Mucosa of rectum (tissue), 2 donors: Measurements from ENCODE around the gene ZNF786.
A peak's percentile ranks its signal among the peaks of the same experiment; 100 is the strongest.

Experiments
- H3K27ac ChIP-seq, 2 donors: one replicate each; pipeline ENCODE4 v1.7.0; 2013; ENCODE audit warnings: inconsistent platforms in 2 of 2, low read depth in 2 of 2, low read length in 2 of 2
- H3K27me3 ChIP-seq, 2 donors: one replicate each; pipeline ENCODE4 v1.7.0; 2013; ENCODE audit warnings: low read length in 2 of 2; ENCODE audit not compliant: control insufficient read depth in 2 of 2, insufficient read depth in 2 of 2
- H3K36me3 ChIP-seq, 2 donors: one replicate each; pipeline ENCODE4 v1.7.0; 2013; ENCODE audit warnings: low read length in 2 of 2; ENCODE audit not compliant: control insufficient read depth in 2 of 2, insufficient read depth in 2 of 2
- H3K4me1 ChIP-seq, 2 donors: one replicate each; pipeline ENCODE4 v1.7.0; 2013; ENCODE audit warnings: low read length in 2 of 2, mild to moderate bottlenecking in 1 of 2; ENCODE audit not compliant: control insufficient read depth in 2 of 2, insufficient read depth in 2 of 2
- H3K4me3 ChIP-seq, 2 donors: one replicate each; pipeline ENCODE4 v1.7.0; 2013; ENCODE audit warnings: low read length in 2 of 2
- H3K9ac ChIP-seq, 2 donors: one replicate each; pipeline ENCODE4 v1.7.0; 2013; ENCODE audit warnings: low read length in 2 of 2, low read depth in 1 of 2, mild to moderate bottlenecking in 1 of 2
- H3K9me3 ChIP-seq, 2 donors: one replicate each; pipeline ENCODE4 v1.7.0; 2013; ENCODE audit warnings: low read length in 2 of 2; ENCODE audit not compliant: control insufficient read depth in 2 of 2
- donor health status: healthy.
- donor health status: Normal muscosa, but diverticular disease.

Gene ZNF786, protein sequence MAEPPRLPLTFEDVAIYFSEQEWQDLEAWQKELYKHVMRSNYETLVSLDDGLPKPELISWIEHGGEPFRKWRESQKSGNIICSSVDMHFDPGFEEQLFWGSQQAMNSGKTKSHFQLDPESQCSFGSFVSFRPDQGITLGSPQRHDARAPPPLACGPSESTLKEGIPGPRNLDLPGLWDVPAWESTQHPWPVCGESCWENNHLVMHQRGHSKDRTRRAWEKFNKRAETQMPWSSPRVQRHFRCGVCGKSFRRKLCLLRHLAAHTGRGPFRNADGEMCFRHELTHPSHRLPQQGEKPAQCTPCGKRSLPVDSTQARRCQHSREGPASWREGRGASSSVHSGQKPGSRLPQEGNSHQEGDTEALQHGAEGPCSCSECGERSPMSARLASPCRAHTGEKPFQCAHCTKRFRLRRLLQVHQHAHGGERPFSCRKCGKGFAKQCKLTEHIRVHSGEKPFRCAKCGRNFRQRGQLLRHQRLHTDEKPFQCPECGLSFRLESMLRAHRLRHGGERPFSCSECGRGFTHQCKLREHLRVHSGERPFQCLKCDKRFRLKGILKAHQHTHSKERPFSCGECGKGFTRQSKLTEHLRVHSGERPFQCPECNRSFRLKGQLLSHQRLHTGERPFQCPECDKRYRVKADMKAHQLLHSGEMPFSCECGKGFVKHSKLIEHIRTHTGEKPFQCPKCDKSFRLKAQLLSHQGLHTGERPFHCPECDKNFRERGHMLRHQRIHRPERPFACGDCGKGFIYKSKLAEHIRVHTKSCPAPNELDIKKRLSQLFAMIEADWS

DNA sequence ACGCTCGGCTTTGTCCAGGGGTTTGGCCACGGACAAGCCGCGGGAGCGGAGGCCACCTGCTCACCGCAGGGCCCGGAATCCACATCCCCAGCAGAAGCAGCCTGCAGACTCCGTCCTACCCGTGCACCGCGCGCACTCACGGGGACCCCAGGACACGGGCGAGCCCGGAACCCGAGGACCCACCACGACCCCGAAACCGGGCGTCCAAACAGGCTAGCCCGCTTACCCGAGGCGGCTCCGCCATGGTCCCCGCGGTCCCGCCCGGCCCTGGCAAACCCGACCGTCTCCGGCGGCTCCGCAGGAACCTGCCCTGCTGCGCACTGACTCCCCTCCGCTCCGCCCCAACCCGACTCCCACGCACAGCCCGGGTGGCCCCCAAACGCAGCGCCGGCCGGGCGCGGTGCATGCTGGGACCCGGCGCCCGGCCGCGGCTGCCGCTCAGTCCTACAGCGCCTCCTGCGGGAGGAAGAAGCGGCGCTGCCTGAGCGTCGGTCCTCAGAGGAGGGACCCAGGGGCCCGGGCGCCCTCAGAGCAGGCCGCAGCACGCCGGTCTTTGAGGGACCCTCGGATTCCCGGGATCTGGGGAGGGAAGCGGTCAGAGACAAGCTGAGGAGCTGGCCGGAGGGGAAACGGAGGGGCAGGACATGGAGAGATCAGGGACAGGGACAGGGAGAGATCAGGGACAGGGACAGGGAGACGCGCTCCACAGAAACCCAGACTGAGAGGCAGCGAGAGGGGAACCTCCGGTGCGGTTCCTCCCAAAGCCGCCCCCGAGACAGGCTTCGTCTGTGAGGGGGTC lies at the start of gene ZNF786:
Gene ZNF786 (minus strand): TSS at position 322 of the 799 bp plus-strand sequence. CDS start 78 bp downstream, at position 244.
- Histone ChIP-seq H3K9ac (peak within 1 kb of the TSS; percentile 91 to 92), H3K9me3 (no peaks in the 10 kb centered on the region), H3K4me1 (peaks cover 0 to 6% of the 10 kb centered on the region in 2 donors), H3K36me3 (peaks cover 0 to 4% of the 10 kb centered on the region in 2 donors), H3K27ac (peak within 1 kb of the TSS; percentile 89 to 98), H3K27me3 (no peaks in the 10 kb centered on the region), H3K4me3 (peak within 1 kb of the TSS; percentile 93 to 94)

DNA sequence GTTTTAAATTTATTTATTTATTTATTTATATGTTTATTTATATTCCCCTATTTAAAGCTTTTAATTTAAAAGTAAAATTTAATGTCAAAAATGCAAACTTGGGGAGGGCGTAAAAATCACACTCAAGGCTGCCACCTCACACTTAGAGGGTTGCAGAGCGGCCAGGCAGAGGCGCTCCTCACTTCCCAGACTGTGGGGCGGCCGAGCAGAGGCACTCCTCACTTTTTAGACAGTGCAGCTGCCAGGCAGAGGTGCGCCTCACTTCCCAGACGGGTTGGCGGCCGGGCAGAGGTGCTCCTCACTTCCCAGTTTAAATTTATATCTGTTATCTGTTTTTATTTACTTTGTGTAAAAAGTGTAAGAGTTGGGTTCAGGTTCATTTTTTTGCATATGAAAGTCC lies 45.6 kb upstream of the ZNF786 start:
- no peak overlapping the region for H3K27ac ChIP-seq
- no peaks in the 10 kb centered on the region for H3K27me3 ChIP-seq
- H3K9ac ChIP-seq: no peak overlapping the region
- H3K4me1 ChIP-seq: no peaks in the 10 kb centered on the region
- peaks cover 0 to 3% of the 10 kb centered on the region in 2 donors for H3K36me3 ChIP-seq
- H3K9me3 ChIP-seq: no peaks in the 10 kb centered on the region
- no peak overlapping the region for H3K4me3 ChIP-seq

DNA sequence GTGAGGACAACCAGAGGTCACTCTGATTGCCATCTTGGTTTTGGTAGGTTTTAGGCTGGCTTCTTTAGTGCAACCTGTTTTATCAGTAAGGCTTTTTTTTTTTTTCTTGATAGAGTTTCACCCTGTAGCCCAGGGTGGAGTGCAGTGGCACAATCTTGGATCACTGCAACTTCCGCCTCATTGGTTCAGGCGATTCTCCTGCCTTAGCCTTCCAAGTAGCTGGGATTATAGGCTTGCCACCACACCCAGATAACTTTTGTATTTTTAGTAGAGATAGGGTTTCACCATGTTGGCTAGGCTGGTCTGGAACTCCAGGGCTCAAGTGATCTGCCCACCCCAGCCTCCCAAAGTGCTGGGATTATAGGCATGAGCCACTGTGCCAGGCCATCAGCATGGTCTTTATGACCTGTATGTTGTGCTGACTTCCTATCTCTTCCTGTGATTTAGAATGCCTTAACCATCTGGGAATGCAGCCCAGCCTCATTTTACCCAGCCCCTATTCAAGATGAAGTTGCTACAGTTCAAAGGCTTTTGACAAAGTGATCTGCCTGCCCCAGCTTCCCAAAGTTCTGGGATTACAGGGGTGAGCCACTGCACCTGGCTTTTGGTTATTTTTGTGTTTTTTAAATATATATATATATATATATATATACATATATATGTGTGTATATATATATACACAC lies 42.7 kb upstream of the ZNF786 start:
- Histone ChIP-seq H3K9me3 (peaks cover 0 to 2% of the 10 kb centered on the region in 2 donors), H3K4me1 (no peaks in the 10 kb centered on the region), H3K36me3 (peaks cover 0 to 7% of the 10 kb centered on the region in 2 donors), H3K9ac (no peak overlapping the region), H3K4me3 (no peak overlapping the region), H3K27me3 (no peaks in the 10 kb centered on the region), H3K27ac (no peak overlapping the region)

DNA sequence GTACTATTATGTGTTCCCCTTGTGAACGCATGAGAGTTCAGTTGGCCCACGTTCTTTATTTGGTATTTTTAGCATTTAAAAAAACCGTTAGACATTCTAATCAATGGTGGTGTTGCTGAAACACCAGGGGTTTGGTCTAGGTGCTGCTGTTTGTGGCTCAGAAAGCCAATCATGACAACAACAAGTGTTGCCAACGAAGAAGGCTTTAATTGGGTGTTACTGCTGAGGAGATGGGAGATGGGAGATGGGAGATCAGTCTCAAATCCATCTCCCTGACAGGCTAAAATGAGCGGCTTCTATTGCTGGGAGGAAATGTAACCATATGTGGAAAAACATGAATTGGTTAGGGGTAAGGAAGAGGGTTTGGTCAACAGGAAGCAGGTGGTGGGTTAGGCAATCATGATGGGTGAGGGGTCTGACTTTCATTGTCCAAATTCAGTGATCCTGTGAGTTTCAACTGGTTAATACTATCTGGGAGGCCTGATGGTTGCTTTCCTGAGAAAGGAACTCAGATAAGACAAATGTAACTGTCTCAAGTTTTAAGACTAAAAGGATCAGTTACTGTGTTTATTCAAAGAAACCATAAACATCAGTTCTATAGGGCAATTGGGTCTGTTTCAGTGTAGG lies 40.2 kb upstream of the ZNF786 start:
- Histone ChIP-seq H3K27ac (no peak overlapping the region), H3K27me3 (no peaks in the 10 kb centered on the region), H3K9ac (no peak overlapping the region), H3K4me3 (no peak overlapping the region), H3K4me1 (peaks cover 0 to 3% of the 10 kb centered on the region in 2 donors), H3K36me3 (peaks cover 0 to 7% of the 10 kb centered on the region in 2 donors), H3K9me3 (peaks cover 0 to 2% of the 10 kb centered on the region in 2 donors)

DNA sequence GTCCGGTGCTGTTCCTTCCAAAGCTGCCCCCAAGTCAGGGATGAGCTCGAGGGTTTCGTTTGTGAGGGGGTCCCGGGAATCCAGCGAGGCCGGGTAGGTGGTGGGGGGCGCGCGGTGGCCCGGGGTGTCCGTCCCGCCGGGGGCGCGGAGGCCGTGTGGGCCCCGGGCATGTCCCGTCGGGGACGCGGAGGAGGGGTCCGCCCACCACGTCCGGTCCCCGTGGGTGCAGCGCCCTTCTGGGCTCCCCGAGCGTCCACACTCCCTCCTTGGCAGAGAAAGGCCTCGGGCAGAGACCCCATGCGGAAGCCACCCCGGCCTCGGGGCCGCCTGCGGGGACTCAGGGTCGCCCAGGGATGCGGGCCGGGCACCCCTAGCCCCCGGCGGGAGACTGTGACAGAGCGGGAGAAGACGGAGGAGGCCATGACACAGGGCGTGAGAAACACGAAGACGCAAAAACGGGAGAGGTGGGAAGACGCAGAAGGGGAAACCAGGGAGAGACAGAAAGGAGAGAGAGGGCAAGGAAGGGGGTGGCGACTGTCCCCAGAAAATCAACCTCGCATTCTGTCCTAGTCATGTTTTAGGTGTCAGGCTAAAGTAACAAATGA lies 36.2 kb upstream of the ZNF786 start:
- H3K4me3 ChIP-seq: peak overlapping the region; percentile 98 to 99
- H3K27ac ChIP-seq: peak overlapping the region; percentile 89 to 96
- peaks cover 0 to 2% of the 10 kb centered on the region in 2 donors for H3K9me3 ChIP-seq
- H3K9ac ChIP-seq: peak overlapping the region; percentile 96 to 98
- peaks cover 0 to 4% of the 10 kb centered on the region in 2 donors for H3K36me3 ChIP-seq
- H3K27me3 ChIP-seq: no peaks in the 10 kb centered on the region
- peaks cover 3 to 9% of the 10 kb centered on the region in 2 donors for H3K4me1 ChIP-seq

DNA sequence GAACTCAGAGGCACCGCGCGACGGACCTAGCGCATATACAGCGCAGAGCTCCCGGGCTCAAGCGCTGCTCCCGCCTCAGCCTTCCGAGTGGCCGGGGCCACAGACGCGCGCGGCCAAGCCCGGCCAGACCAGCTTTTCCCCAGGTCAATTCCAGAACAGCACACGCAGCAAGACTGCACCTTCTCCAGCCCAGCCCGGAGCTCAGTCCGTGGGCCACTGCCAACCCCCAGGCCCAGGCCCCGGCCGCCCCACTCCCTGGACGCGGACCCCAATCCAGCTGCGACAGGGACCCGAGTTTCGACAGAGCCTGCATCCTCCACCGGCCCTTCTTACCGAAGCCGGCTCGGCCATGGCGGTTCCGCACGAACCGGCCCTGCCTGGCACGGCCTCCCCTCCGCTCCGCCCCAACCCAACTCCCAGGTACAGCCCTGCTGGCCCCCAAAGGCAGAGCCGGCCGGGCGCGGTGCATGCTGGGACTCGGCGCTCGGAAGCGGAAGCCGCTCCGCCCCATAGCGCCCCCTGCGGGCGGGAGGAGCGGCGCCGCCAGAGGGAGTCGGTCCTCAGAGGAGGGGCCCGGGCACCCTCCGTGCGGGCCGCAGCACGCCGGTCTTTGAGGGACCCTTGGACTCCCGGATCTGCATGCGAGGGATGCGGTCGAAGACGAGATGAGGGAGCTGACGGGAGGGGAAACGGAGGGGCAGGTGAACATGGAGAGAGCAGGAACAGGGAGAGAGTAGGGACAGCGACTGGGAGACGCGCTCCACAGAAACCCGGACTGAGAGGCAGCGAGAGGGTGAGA lies 35.5 kb upstream of the ZNF786 start, which contains the start of gene ZNF425:
Gene ZNF425 (minus strand): TSS at position 462 of the 799 bp plus-strand sequence. CDS start 111 bp downstream, at position 351.
- Histone ChIP-seq H3K36me3 (peaks cover 0 to 4% of the 10 kb centered on the region in 2 donors), H3K9ac (peak within 1 kb of the TSS; percentile 96 to 98), H3K27me3 (no peaks in the 10 kb centered on the region), H3K27ac (peak within 1 kb of the TSS; percentile 89 to 96), H3K4me3 (peak within 1 kb of the TSS; percentile 98 to 99), H3K4me1 (peaks cover 3 to 9% of the 10 kb centered on the region in 2 donors), H3K9me3 (peaks cover 0 to 2% of the 10 kb centered on the region in 2 donors)

DNA sequence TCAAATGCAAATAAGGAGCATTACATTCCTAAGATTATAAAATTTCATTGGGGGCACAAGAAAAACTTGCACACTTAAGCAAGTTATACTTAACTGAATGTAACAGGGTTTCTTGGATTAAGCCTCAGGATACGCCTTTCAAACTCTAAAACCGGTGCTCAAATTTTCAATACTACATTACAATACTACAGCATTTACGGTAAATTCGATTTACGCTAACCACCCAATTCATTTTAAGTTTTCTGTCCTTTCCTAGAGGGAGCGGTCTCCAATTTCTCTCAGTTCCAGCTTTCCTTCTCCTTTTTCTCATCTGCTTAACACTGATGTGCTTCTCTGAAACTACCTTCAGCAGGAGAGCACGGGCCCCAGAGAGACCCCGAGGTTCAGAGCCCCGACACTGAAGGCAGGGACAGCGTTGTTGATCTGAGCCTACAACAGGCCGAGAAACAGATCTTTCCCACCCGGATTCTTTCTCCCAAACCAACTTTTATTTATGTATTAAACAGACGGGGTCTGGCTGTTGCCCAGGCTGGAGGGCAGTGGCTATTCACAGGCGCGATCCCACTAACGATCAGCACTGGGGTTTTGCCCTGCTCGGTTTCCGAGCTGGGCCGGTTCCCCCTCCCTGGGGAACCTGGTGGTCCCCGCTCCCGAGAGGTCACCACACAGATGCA lies 34.8 kb upstream of the ZNF786 start:
- Histone ChIP-seq H3K9me3 (no peaks in the 10 kb centered on the region), H3K27ac (peak overlapping the region; percentile 89 to 96), H3K4me1 (peaks cover 3 to 9% of the 10 kb centered on the region in 2 donors), H3K27me3 (no peaks in the 10 kb centered on the region), H3K4me3 (peak overlapping the region; percentile 98 to 99), H3K9ac (peak overlapping the region; percentile 91 to 98), H3K36me3 (no peaks in the 10 kb centered on the region)

DNA sequence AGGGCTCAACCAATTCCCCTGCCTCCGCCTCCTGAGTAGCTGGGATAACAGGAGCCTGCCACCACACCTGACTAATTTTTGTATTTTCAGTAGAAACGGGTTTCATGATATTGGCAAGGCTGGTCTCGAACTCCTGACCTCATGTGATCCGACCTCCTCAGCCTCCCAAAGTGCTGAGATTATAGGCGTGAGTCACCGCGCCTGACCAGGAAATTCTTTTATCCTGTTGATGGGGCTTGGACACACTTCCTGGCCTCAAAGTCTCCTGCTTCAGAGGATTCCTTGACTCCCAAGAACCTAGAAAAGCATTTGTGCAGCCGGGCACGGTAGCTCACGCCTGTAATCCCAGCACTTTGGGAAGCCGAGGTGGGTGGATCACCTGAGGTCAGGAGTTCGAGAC lies 19.5 kb upstream of the ZNF786 start:
- H3K36me3 ChIP-seq: no peaks in the 10 kb centered on the region
- H3K9ac ChIP-seq: no peak overlapping the region
- no peak overlapping the region for H3K4me3 ChIP-seq
- H3K4me1 ChIP-seq: no peaks in the 10 kb centered on the region
- H3K27me3 ChIP-seq: no peaks in the 10 kb centered on the region
- H3K9me3 ChIP-seq: no peaks in the 10 kb centered on the region
- H3K27ac ChIP-seq: no peak overlapping the region
